ENCODE measurements around the gene SBNO2.

GRCh38 chr19:1085053-1085658 lies 88.9 kb downstream of the SBNO2 start:
- TF ChIP-seq POLR2AphosphoS5 (IDR thresholded peaks at IDR 0.05; ENCODE audit: low read depth, low read length): no peak
- no peak for TF ChIP-seq SIN3A (IDR thresholded peaks at IDR 0.05; ENCODE audit: borderline replicate concordance, insufficient read depth, low read length)
- TF ChIP-seq REST (IDR thresholded peaks at IDR 0.05; ENCODE audit: insufficient read depth in 1 of 2, low read depth in 2 of 2, low read length in 2 of 2): no peak
- no peak for TF ChIP-seq TAF1 (IDR thresholded peaks at IDR 0.05; ENCODE audit: borderline replicate concordance, insufficient read depth, low read length)
- no peak for TF ChIP-seq FOXP2 (optimal IDR thresholded peaks at IDR 0.05; ENCODE audit: borderline replicate concordance, extremely low read depth, extremely low read length, insufficient read depth)
